Nephron (organoid): ENCODE measurements around the gene CES4A.
"Not testable (repeated sequence)": the region's sequence is repeated elsewhere in the genome, so short reads cannot be mapped to it uniquely, and the experiment has no call there.

Experiments used
- H3K27ac Mint-ChIP-seq, 3 experiments: 2 replicates each; pipeline ENCODE4 v1.8.0; 2020; ENCODE audit warnings: mixed read lengths in 3 of 3, mild to moderate bottlenecking in 2 of 3, moderate library complexity in 1 of 3
- H3K27me3 Mint-ChIP-seq: 2 replicates; pipeline ENCODE4 v1.8.0; 2021; ENCODE audit warnings: low read depth, mild to moderate bottlenecking, moderate library complexity, mixed read lengths
- H3K36me3 Mint-ChIP-seq: 2 replicates; pipeline ENCODE4 v1.8.0; 2020; ENCODE audit warnings: low read depth, mixed read lengths
- H3K4me1 Mint-ChIP-seq: 2 replicates; pipeline ENCODE4 v1.8.0; 2020; ENCODE audit warnings: mixed read lengths
- H3K4me3 Mint-ChIP-seq, 3 experiments: 2 replicates each; pipeline ENCODE4 v1.8.0; 2020; ENCODE audit warnings: mild to moderate bottlenecking in 3 of 3, mixed read lengths in 3 of 3, moderate library complexity in 2 of 3
- H3K9me3 Mint-ChIP-seq: 2 replicates; pipeline ENCODE4 v1.8.0; 2020; ENCODE audit warnings: mixed read lengths
- CTCF ChIP-seq, 3 experiments: fragments of 200-600 bp; sonication (generic); IDR thresholded peaks; one replicate each; pipeline ENCODE4 v1.5.0; 2021; ENCODE audit warnings: antibody characterized with exemption in 3 of 3; ENCODE audit not compliant: unreplicated experiment in 3 of 3

CES4A gene

GRCh38 chr16:66970775-66971720, 17.3 kb upstream of the CES4A start:
- H3K36me3 Mint-ChIP-seq = no peaks in the 10 kb centered on the region
- peaks cover 4% of the 10 kb centered on the region for H3K27me3 Mint-ChIP-seq
- no peak overlapping the region for H3K27ac Mint-ChIP-seq
- peaks cover 5% of the 10 kb centered on the region for H3K4me1 Mint-ChIP-seq
- TF ChIP-seq CTCF (IDR thresholded peaks at IDR 0.05; ENCODE audit: unreplicated experiment in 3 of 3) = no peak
- no peak overlapping the region for H3K4me3 Mint-ChIP-seq
- H3K9me3 Mint-ChIP-seq = no peaks in the 10 kb centered on the region

- peaks cover 8% of the 10 kb centered on the region for H3K27me3 Mint-ChIP-seq
- no peak overlapping the region for H3K27ac Mint-ChIP-seq
- no peak overlapping the region for H3K4me3 Mint-ChIP-seq
- no peaks in the 10 kb centered on the region for H3K9me3 Mint-ChIP-seq
- H3K4me1 Mint-ChIP-seq = peaks cover 13% of the 10 kb centered on the region
- no peak for TF ChIP-seq CTCF (IDR thresholded peaks at IDR 0.05; ENCODE audit: unreplicated experiment in 3 of 3)
- no peaks in the 10 kb centered on the region for H3K36me3 Mint-ChIP-seq
Measured at GRCh38 chr16:66972983-66973382, 15.4 kb upstream of the CES4A start.

GRCh38 chr16:66973716-66974115, 14.7 kb upstream of the CES4A start:
- peaks cover 13% of the 10 kb centered on the region for H3K4me1 Mint-ChIP-seq
- H3K27me3 Mint-ChIP-seq = peaks cover 8% of the 10 kb centered on the region
- H3K4me3 Mint-ChIP-seq = no peak overlapping the region
- no peak overlapping the region for H3K27ac Mint-ChIP-seq
- no peaks in the 10 kb centered on the region for H3K36me3 Mint-ChIP-seq
- no peaks in the 10 kb centered on the region for H3K9me3 Mint-ChIP-seq
- no peak for TF ChIP-seq CTCF (IDR thresholded peaks at IDR 0.05; ENCODE audit: unreplicated experiment in 3 of 3)

- H3K27me3 Mint-ChIP-seq = not testable (repeated sequence)
- H3K27ac Mint-ChIP-seq = peak overlapping the region in 1 of 3 experiments; percentile 21
Measured at GRCh38 chr16:66974156-66974931, 14.0 kb upstream of the CES4A start.

GRCh38 chr16:66974932-66975246, 13.5 kb upstream of the CES4A start:
- not testable (repeated sequence) for H3K27me3 Mint-ChIP-seq, H3K9me3 Mint-ChIP-seq, H3K36me3 Mint-ChIP-seq, H3K4me3 Mint-ChIP-seq
- peaks cover 13% of the 10 kb centered on the region for H3K4me1 Mint-ChIP-seq
- peak overlapping the region in 1 of 3 experiments; percentile 21 for H3K27ac Mint-ChIP-seq

More at GRCh38 chr16:66974156-66974931, 14.0 kb upstream of the CES4A start:
- not testable (repeated sequence) for H3K9me3 Mint-ChIP-seq, H3K4me3 Mint-ChIP-seq, H3K36me3 Mint-ChIP-seq
- H3K4me1 Mint-ChIP-seq = peaks cover 13% of the 10 kb centered on the region

GRCh38 chr16:66975302-66975893, 13.0 kb upstream of the CES4A start:
- H3K4me3 Mint-ChIP-seq = no peak overlapping the region
- peaks cover 7% of the 10 kb centered on the region for H3K27me3 Mint-ChIP-seq
- H3K27ac Mint-ChIP-seq = peak overlapping the region in 1 of 3 experiments; percentile 21
- no peak for TF ChIP-seq CTCF (IDR thresholded peaks at IDR 0.05; ENCODE audit: unreplicated experiment in 3 of 3)
- H3K9me3 Mint-ChIP-seq = no peaks in the 10 kb centered on the region
- no peaks in the 10 kb centered on the region for H3K36me3 Mint-ChIP-seq
- peaks cover 13% of the 10 kb centered on the region for H3K4me1 Mint-ChIP-seq
